Stimulated activated CD4-positive, alpha-beta T cell treated with anti-CD3 and anti-CD28 coated beads, TNF-alpha, amount 100 ng/mL, for 1 hour (primary cell): ENCODE results near the gene TOLLIP.
"Not testable (repeated sequence)": the region's sequence is repeated elsewhere in the genome, so short reads cannot be mapped to it uniquely, and the experiment has no call there.

Source experiments
- DNase-seq, 3 donors: peaks; one replicate each; pipeline ENCODE4 v3.0.0-alpha.2; 2020; ENCODE audit warnings: low read depth in 3 of 3, low spot score in 1 of 3

TOLLIP gene

GRCh38 chr11:1309498-1310317, at the start of gene TOLLIP:
Gene TOLLIP (minus strand): TSS chr11:1309632. CDS start chr11:1309498, 134 bp downstream.
- DNase-seq = peak; percentile 95 to 98 (median 98)

- DNase-seq = not testable (repeated sequence)
These were observed 49.5 kb upstream of the TOLLIP start for GRCh38 chr11:1358931-1359330.

GRCh38 chr11:1358286-1358685, 48.9 kb upstream of the TOLLIP start:
- DNase-seq = no peak

- no peak for DNase-seq
These were observed 47.1 kb upstream of the TOLLIP start for GRCh38 chr11:1356478-1356960.

- DNase-seq = no peak
These were observed 46.6 kb upstream of the TOLLIP start for GRCh38 chr11:1356007-1356435.

- DNase-seq = no peak
These were observed 44.9 kb upstream of the TOLLIP start for GRCh38 chr11:1354125-1354938.

- DNase-seq = no peak
These were observed 44.1 kb upstream of the TOLLIP start for GRCh38 chr11:1353383-1354124.

GRCh38 chr11:1352696-1353382, 43.4 kb upstream of the TOLLIP start:
- DNase-seq = no peak

GRCh38 chr11:1351278-1351937, 42.0 kb upstream of the TOLLIP start:
- DNase-seq = no peak

GRCh38 chr11:1350086-1350725, 40.8 kb upstream of the TOLLIP start:
- no peak for DNase-seq

- DNase-seq = no peak
These were observed 40.1 kb upstream of the TOLLIP start for GRCh38 chr11:1349327-1350041.

GRCh38 chr11:1348796-1349326, 39.4 kb upstream of the TOLLIP start:
- DNase-seq = no peak

GRCh38 chr11:1348146-1348795, 38.8 kb upstream of the TOLLIP start:
- no peak for DNase-seq

- not testable (repeated sequence) for DNase-seq
These were observed 38.1 kb upstream of the TOLLIP start for GRCh38 chr11:1347411-1347999.

- no peak for DNase-seq
These were observed 37.4 kb upstream of the TOLLIP start for GRCh38 chr11:1346669-1347390.

- DNase-seq = no peak
These were observed 36.5 kb upstream of the TOLLIP start for GRCh38 chr11:1345737-1346513.
